Measurements from ENCODE around the gene COG4. TPM values are rescaled to one million over a fixed set of nuclear protein-coding genes. Genes with fewer than 3 reads are reported as not detected.

The COG4 gene
- total RNA-seq, 1 donor from 2014 or later = 36.9 TPM

GRCh38 chr16:70480127-70481105 lies 42.9 kb downstream of the COG4 start:
- DNase-seq (ENCODE audit: low spot score) = no peak

- DNase-seq (ENCODE audit: low spot score) = no peak
Observed at GRCh38 chr16:70478912-70479341, 44.4 kb downstream of the COG4 start.

- DNase-seq (ENCODE audit: low spot score) = no peak
Observed at GRCh38 chr16:70478169-70478568, 45.2 kb downstream of the COG4 start.

GRCh38 chr16:70476272-70477020 lies 46.9 kb downstream of the COG4 start:
- DNase-seq (ENCODE audit: low spot score) = no peak

GRCh38 chr16:70475054-70475871 lies 48.1 kb downstream of the COG4 start:
- DNase-seq (ENCODE audit: low spot score) = no peak

- DNase-seq (ENCODE audit: low spot score) = no peak
Observed at GRCh38 chr16:70474320-70475053, 48.9 kb downstream of the COG4 start.

GRCh38 chr16:70473446-70474319 lies 49.7 kb downstream of the COG4 start:
- no peak for DNase-seq (ENCODE audit: low spot score)

GRCh38 chr16:70472786-70473433 lies 50.4 kb downstream of the COG4 start:
- no peak for DNase-seq (ENCODE audit: low spot score)

GRCh38 chr16:70470927-70471341 lies 52.4 kb downstream of the COG4 start:
- DNase-seq (ENCODE audit: low spot score) = no peak

- DNase-seq (ENCODE audit: low spot score) = no peak
Observed at GRCh38 chr16:70470141-70470926, 53.0 kb downstream of the COG4 start.

- no peak for DNase-seq (ENCODE audit: low spot score)
Observed at GRCh38 chr16:70468776-70469525, 54.4 kb downstream of the COG4 start.

GRCh38 chr16:70467608-70468007 lies 55.7 kb downstream of the COG4 start:
- DNase-seq (ENCODE audit: low spot score) = no peak

- DNase-seq (ENCODE audit: low spot score) = no peak
Observed at GRCh38 chr16:70467113-70467512, 56.2 kb downstream of the COG4 start.

- DNase-seq (ENCODE audit: low spot score) = no peak
Observed at GRCh38 chr16:70466805-70467076, 56.6 kb downstream of the COG4 start.

GRCh38 chr16:70465999-70466804 lies 57.2 kb downstream of the COG4 start:
- no peak for DNase-seq (ENCODE audit: low spot score)

GRCh38 chr16:70463235-70463634 lies 60.1 kb downstream of the COG4 start:
- no peak for DNase-seq (ENCODE audit: low spot score)

- no peak for DNase-seq (ENCODE audit: low spot score)
Observed at GRCh38 chr16:70460737-70461261, 62.6 kb downstream of the COG4 start.

All from mesenteric fat pad (tissue), 1 donor.